Fibroblast of lung (primary cell): ENCODE measurements around the gene CNOT2. TPM values are rescaled to one million over a fixed set of nuclear protein-coding genes. Genes with fewer than 3 reads are reported as not detected.
"Not testable (repeated sequence)": the region's sequence is repeated elsewhere in the genome, so short reads cannot be mapped to it uniquely, and the experiment has no call there.

Experiments
- DNase-seq, 2 donors: peaks; one replicate each; pipeline versions ENCODE4 v3.0.0 to v3.0.0-alpha.2; 2010; ENCODE audit warnings: low read depth in 2 of 2
- H2AFZ ChIP-seq: 2 replicates; pipeline ENCODE4 v1.5.1; 2012; ENCODE audit warnings: low read length, control low read depth, inconsistent platforms
- H3K27ac ChIP-seq: 2 replicates; pipeline ENCODE4 v1.5.1; 2011; ENCODE audit warnings: low read length, control low read depth; ENCODE audit not compliant: insufficient read depth
- H3K27me3 ChIP-seq: 2 replicates; pipeline ENCODE4 v1.5.1; 2011; ENCODE audit warnings: mild to moderate bottlenecking, low read length; ENCODE audit not compliant: control insufficient read depth, insufficient read depth
- H3K36me3 ChIP-seq: 2 replicates; pipeline ENCODE4 v1.5.1; 2011; ENCODE audit warnings: low read length; ENCODE audit not compliant: control insufficient read depth, insufficient read depth
- H3K4me1 ChIP-seq: 2 replicates; pipeline ENCODE4 v1.5.1; 2011; ENCODE audit warnings: low read length; ENCODE audit not compliant: control insufficient read depth, insufficient read depth; ENCODE audit errors: extremely low read depth
- H3K4me2 ChIP-seq: 2 replicates; pipeline ENCODE4 v1.5.1; 2011; ENCODE audit warnings: low read length, control low read depth; ENCODE audit not compliant: insufficient read depth; ENCODE audit errors: extremely low read depth
- H3K4me3 ChIP-seq, 4 experiments: fragments of 200-600 bp in 1 of 4; sonication (generic) in 1 of 4; replicated peaks in 1 of 4; 2 replicates each; pipeline ENCODE4 v1.5.1; 2011 to 2016; ENCODE audit warnings: low read length in 4 of 4, low read depth in 3 of 4, mild to moderate bottlenecking in 3 of 4, control low read depth in 2 of 4, inconsistent platforms in 1 of 4, mixed read lengths in 1 of 4; ENCODE audit not compliant: insufficient read depth in 1 of 4; ENCODE audit errors: control extremely low read depth in 1 of 4
- H3K79me2 ChIP-seq: 2 replicates; pipeline ENCODE4 v1.5.1; 2012; ENCODE audit warnings: mild to moderate bottlenecking, low read length, inconsistent platforms; ENCODE audit not compliant: control insufficient read depth, insufficient read depth
- H3K9ac ChIP-seq: 2 replicates; pipeline ENCODE4 v1.5.1; 2011; ENCODE audit warnings: mild to moderate bottlenecking, low read length, control low read depth; ENCODE audit not compliant: insufficient read depth
- H3K9me3 ChIP-seq: 2 replicates; pipeline ENCODE4 v1.5.1; 2012; ENCODE audit warnings: low read depth, low read length; ENCODE audit not compliant: control insufficient read depth, insufficient read depth
- H4K20me1 ChIP-seq: 2 replicates; pipeline ENCODE4 v1.5.1; 2011; ENCODE audit warnings: low read length; ENCODE audit not compliant: control insufficient read depth, insufficient read depth; ENCODE audit errors: extremely low read depth
- CTCF ChIP-seq, 2 donors: IDR thresholded peaks in 1 of 2; conservative IDR thresholded peaks in 1 of 2; 1 replicate in 1 of 2; 2 replicates in 1 of 2; pipeline ENCODE4 v1.5.1; 2011 to 2012; ENCODE audit warnings: low read length in 2 of 2, control low read depth in 1 of 2, inconsistent platforms in 1 of 2, low read depth in 1 of 2, mild to moderate bottlenecking in 1 of 2
- EZH2 ChIP-seq: IDR thresholded peaks from 2 replicates; pipeline ENCODE4 v1.5.1; 2012; ENCODE audit warnings: low read length, control low read depth, mild to moderate bottlenecking; ENCODE audit errors: missing control alignments
- polyA plus RNA-seq, 2 donors: library from polyadenylated mRNA; depleted of rRNA in 1 of 2; stranded (reverse) in 1 of 2; unstranded in 1 of 2; fragments of >200 nt; gene quantifications; 2 replicates each; pipeline ENCODE4 v1.2.1, GENCODE V29; 2011 to 2012; ENCODE audit warnings: missing spikeins in 1 of 2
- total RNA-seq: library from RNA; depleted of rRNA; stranded (reverse); fragments of >200 nt; gene quantifications from 2 replicates; pipeline ENCODE4 v1.2.1, GENCODE V29; 2014

Gene CNOT2
- total and polyA plus RNA-seq, 2 donors (not counting 1 experiment from before 2014, with no cell fraction given) = 95.2 to 116 TPM

- Histone ChIP-seq H3K27ac (no peak overlapping the region), H3K36me3 (no peaks in the 10 kb centered on the region), H3K4me1 (no peaks in the 10 kb centered on the region), H4K20me1 (no peaks in the 10 kb centered on the region), H3K79me2 (no peaks in the 10 kb centered on the region), H3K9me3 (no peaks in the 10 kb centered on the region), H3K4me2 (no peak overlapping the region), H2AFZ (no peak overlapping the region), H3K27me3 (no peaks in the 10 kb centered on the region), H3K4me3 (no peak overlapping the region), H3K9ac (no peak overlapping the region)
- TF ChIP-seq CTCF (conservative IDR thresholded peaks at IDR 0.05 in 1 of 2, IDR thresholded peaks at IDR 0.05 in 1 of 2; ENCODE audit: low read depth in 1 of 2, low read length in 2 of 2) = no peak
- no peak for TF ChIP-seq EZH2
- DNase-seq = no peak
Observed at GRCh38 chr12:70389678-70390077, 146.4 kb downstream of the CNOT2 start.

- not testable (repeated sequence) for H3K9me3 ChIP-seq, H4K20me1 ChIP-seq, H3K27ac ChIP-seq, H3K27me3 ChIP-seq, H3K4me1 ChIP-seq, H3K36me3 ChIP-seq, H2AFZ ChIP-seq, H3K4me2 ChIP-seq, DNase-seq, H3K9ac ChIP-seq, H3K4me3 ChIP-seq, H3K79me2 ChIP-seq
Observed at GRCh38 chr12:70392631-70393030, 149.4 kb downstream of the CNOT2 start.

GRCh38 chr12:70393787-70394499 is 150.7 kb downstream of the CNOT2 start:
- TF ChIP-seq EZH2 (no peak), CTCF (conservative IDR thresholded peaks at IDR 0.05 in 1 of 2, IDR thresholded peaks at IDR 0.05 in 1 of 2; ENCODE audit: low read depth in 1 of 2, low read length in 2 of 2) (no peak)
- no peaks in the 10 kb centered on the region for H3K9me3 ChIP-seq
- H3K36me3 ChIP-seq = no peaks in the 10 kb centered on the region
- H3K27ac ChIP-seq = no peak overlapping the region
- H2AFZ ChIP-seq = no peak overlapping the region
- H4K20me1 ChIP-seq = no peaks in the 10 kb centered on the region
- H3K9ac ChIP-seq = no peak overlapping the region
- H3K27me3 ChIP-seq = no peaks in the 10 kb centered on the region
- DNase-seq = peak; percentile 15 to 59
- no peaks in the 10 kb centered on the region for H3K79me2 ChIP-seq
- H3K4me1 ChIP-seq = no peaks in the 10 kb centered on the region
- no peak overlapping the region for H3K4me3 ChIP-seq
- H3K4me2 ChIP-seq = no peak overlapping the region
